ENCODE data around the gene KIF3C.
"Not testable (repeated sequence)": the region's sequence is repeated elsewhere in the genome, so short reads cannot be mapped to it uniquely, and the experiment has no call there.

The KIF3C gene

GRCh38 chr2:26011990-26012856 is 29.9 kb upstream of the KIF3C start:
- no peak overlapping the region for H3K4me3 ChIP-seq (ENCODE audit: low read depth in 1 of 2, low read length in 2 of 2)
- H3K9ac ChIP-seq (ENCODE audit: low read length), result no peak overlapping the region

DNA sequence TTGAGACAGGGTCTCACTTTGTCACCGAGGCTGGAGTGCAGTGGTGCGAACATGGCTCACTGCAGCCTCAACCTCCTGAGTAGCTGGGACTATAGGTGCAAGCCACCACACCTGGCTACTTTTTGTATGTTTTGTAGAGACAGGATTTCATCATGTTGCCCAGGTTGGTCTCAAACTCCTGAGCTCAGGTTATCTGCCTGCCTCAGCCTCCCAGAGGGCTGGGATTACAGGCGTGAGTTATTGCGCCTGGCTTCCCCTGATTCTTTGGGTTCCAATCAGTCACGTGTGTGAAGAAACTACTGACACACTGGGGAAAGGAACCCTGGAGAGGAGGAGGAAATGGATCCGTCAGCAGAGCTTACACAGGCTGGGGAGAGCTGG is 29.3 kb upstream of the KIF3C start:
- no peaks in the 10 kb centered on the region for H3K4me1 ChIP-seq (ENCODE audit: insufficient read depth, low read length)

More at GRCh38 chr2:26011990-26012856, 29.9 kb upstream of the KIF3C start:
- Histone ChIP-seq H3K27ac (ENCODE audit: low read depth, low read length) (no peak overlapping the region), H3K9me3 (ENCODE audit: low read length) (no peaks in the 10 kb centered on the region), H3K4me1 (ENCODE audit: insufficient read depth, low read length) (no peaks in the 10 kb centered on the region), H3K27me3 (ENCODE audit: control insufficient read depth in 1 of 2, insufficient read depth in 2 of 2, low read length in 2 of 2) (no peaks in the 10 kb centered on the region), H3K36me3 (ENCODE audit: insufficient read depth, low read length) (no peaks in the 10 kb centered on the region)

DNA sequence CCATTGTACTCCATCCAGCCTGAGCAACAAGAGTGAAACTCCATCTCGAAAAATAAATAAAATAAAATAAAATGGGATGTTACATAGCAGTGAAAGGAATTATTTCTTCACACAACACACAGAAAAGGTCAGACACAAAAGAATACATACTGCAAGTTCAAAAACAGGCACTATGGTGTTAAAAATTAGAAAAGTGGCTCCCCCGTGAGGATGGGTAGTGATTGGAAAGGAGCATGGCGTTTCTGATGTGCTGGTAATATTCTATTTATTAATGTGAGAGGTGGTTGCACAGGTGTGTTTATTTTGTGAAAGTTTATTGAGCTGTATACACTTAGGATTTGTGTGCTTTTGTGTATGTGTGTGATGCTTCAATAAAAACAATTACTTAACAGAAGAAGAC is 28.6 kb upstream of the KIF3C start:
- H3K9ac ChIP-seq (ENCODE audit: low read length), result no peak overlapping the region
- H3K27ac ChIP-seq (ENCODE audit: low read depth, low read length), result no peak overlapping the region
- no peaks in the 10 kb centered on the region for H3K9me3 ChIP-seq (ENCODE audit: low read length)
- no peaks in the 10 kb centered on the region for H3K36me3 ChIP-seq (ENCODE audit: insufficient read depth, low read length)
- no peaks in the 10 kb centered on the region for H3K4me1 ChIP-seq (ENCODE audit: insufficient read depth, low read length)
- no peaks in the 10 kb centered on the region for H3K27me3 ChIP-seq (ENCODE audit: control insufficient read depth in 1 of 2, insufficient read depth in 2 of 2, low read length in 2 of 2)
- no peak overlapping the region for H3K4me3 ChIP-seq (ENCODE audit: low read depth in 1 of 2, low read length in 2 of 2)

More for the DNA sequence above, 29.3 kb upstream of the KIF3C start:
- Histone ChIP-seq H3K4me3 (ENCODE audit: low read depth in 1 of 2, low read length in 2 of 2) (no peak overlapping the region), H3K27me3 (ENCODE audit: control insufficient read depth in 1 of 2, insufficient read depth in 2 of 2, low read length in 2 of 2) (no peaks in the 10 kb centered on the region), H3K36me3 (ENCODE audit: insufficient read depth, low read length) (no peaks in the 10 kb centered on the region), H3K9ac (ENCODE audit: low read length) (no peak overlapping the region), H3K9me3 (ENCODE audit: low read length) (no peaks in the 10 kb centered on the region), H3K27ac (ENCODE audit: low read depth, low read length) (no peak overlapping the region)

DNA sequence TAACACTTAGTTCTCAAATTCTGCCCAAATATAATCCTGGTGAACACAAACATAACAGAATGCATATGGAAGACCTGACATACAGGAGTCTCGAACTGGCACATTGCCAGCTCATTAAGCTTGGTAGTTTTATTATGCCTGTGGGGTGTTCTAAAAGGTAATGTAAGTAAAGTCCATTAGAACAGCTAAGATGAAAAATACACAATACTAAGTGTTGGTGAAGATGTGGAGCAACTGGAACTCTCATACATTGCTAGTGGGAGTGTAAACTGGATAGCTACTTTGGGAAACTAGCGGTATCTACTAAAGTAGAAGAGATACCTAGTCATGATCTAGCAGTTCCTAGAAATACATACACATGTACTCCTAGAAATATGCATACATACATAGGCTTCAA is 27.3 kb upstream of the KIF3C start:
- H3K36me3 ChIP-seq (ENCODE audit: insufficient read depth, low read length), result no peaks in the 10 kb centered on the region
- H3K9ac ChIP-seq (ENCODE audit: low read length), result no peak overlapping the region
- H3K27me3 ChIP-seq (ENCODE audit: control insufficient read depth in 1 of 2, insufficient read depth in 2 of 2, low read length in 2 of 2), result no peaks in the 10 kb centered on the region
- H3K4me3 ChIP-seq (ENCODE audit: low read depth in 1 of 2, low read length in 2 of 2), result no peak overlapping the region
- no peaks in the 10 kb centered on the region for H3K4me1 ChIP-seq (ENCODE audit: insufficient read depth, low read length)
- H3K27ac ChIP-seq (ENCODE audit: low read depth, low read length), result no peak overlapping the region
- H3K9me3 ChIP-seq (ENCODE audit: low read length), result no peaks in the 10 kb centered on the region

DNA sequence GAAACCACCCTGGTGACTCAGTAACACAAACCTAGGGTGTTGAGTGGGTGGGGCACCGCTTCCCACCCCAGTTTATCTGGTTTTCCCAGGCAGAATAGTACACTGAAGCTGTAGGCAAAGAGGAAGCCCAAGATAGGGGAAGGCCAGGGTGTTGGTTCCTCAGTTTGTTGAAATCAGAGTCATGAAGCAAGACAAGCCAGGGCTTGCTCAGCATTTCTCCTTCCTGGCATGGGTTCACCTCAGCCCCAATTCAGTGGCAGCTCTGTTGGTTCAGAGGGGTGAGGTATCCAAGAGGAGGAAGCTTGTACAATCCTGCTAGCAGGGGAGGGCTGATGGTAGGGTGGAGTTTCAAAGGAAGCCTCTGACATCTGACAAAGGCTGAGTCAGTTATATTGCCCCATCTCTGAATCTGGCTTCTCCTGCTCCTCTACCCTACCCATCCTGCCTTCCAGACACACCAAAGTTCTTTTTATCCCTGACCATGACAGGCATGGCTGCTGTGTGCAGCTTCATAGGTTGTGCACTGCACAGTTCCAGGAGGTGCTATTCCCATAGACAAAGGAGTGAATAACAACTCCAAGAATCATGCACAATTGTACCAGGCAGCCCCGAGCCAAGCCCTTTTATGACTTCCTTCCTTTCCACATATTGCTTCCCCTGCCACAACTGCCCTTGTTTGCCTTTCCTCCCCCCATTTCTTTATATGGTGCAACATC is 26.7 kb upstream of the KIF3C start:
- H3K9ac ChIP-seq (ENCODE audit: low read length), result no peak overlapping the region
- no peaks in the 10 kb centered on the region for H3K9me3 ChIP-seq (ENCODE audit: low read length)
- no peak overlapping the region for H3K4me3 ChIP-seq (ENCODE audit: low read depth in 1 of 2, low read length in 2 of 2)
- no peak overlapping the region for H3K27ac ChIP-seq (ENCODE audit: low read depth, low read length)
- H3K27me3 ChIP-seq (ENCODE audit: control insufficient read depth in 1 of 2, insufficient read depth in 2 of 2, low read length in 2 of 2), result no peaks in the 10 kb centered on the region
- H3K36me3 ChIP-seq (ENCODE audit: insufficient read depth, low read length), result no peaks in the 10 kb centered on the region
- H3K4me1 ChIP-seq (ENCODE audit: insufficient read depth, low read length), result no peaks in the 10 kb centered on the region

- H3K9ac ChIP-seq (ENCODE audit: low read length), result no peak overlapping the region
- H3K4me3 ChIP-seq (ENCODE audit: low read depth in 1 of 2, low read length in 2 of 2), result no peak overlapping the region
- H3K27me3 ChIP-seq (ENCODE audit: control insufficient read depth in 1 of 2, insufficient read depth in 2 of 2, low read length in 2 of 2), result no peaks in the 10 kb centered on the region
- H3K9me3 ChIP-seq (ENCODE audit: low read length), result no peaks in the 10 kb centered on the region
- H3K36me3 ChIP-seq (ENCODE audit: insufficient read depth, low read length), result no peaks in the 10 kb centered on the region
- H3K4me1 ChIP-seq (ENCODE audit: insufficient read depth, low read length), result no peaks in the 10 kb centered on the region
- H3K27ac ChIP-seq (ENCODE audit: low read depth, low read length), result no peak overlapping the region
Observed at GRCh38 chr2:26008095-26008494, 25.8 kb upstream of the KIF3C start.

DNA sequence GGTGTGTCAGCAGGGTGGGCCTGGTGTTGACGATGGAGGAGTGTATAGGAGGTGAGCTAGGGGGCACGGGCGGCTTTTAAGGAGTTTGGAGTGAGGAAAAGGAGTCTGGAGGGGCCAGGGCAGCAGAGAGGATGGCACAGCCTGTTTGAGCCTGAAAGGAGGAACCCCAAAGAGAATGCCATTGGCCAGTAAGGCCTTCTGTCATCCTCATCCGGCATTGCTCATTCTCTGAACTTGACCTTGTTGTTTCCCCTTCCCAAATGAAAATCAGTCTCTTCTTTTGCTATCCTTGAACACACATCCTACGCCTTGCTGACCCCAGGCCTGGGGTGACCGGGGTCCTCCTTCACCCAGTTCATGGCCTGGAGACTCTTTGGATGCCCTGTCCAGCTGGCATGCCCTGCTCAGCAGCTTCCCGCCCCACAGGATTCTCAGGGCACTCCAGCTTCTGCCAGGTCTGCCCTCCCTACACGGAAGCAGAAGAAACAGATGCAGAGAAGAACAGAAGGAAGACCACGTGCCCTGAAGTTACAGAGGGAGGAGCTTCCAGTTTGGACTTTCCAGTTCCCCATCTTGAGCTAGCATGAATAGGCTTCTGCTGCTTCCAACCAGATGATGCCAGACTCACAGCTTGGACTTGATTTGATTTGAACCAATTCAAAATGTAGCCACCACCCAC is 20.5 kb upstream of the KIF3C start:
- H3K27me3 ChIP-seq (ENCODE audit: control insufficient read depth in 1 of 2, insufficient read depth in 2 of 2, low read length in 2 of 2), result no peaks in the 10 kb centered on the region
- no peak overlapping the region for H3K27ac ChIP-seq (ENCODE audit: low read depth, low read length)
- no peak overlapping the region for H3K9ac ChIP-seq (ENCODE audit: low read length)
- peaks cover 26% of the 10 kb centered on the region for H3K4me1 ChIP-seq (ENCODE audit: insufficient read depth, low read length)
- no peaks in the 10 kb centered on the region for H3K36me3 ChIP-seq (ENCODE audit: insufficient read depth, low read length)
- no peaks in the 10 kb centered on the region for H3K9me3 ChIP-seq (ENCODE audit: low read length)
- H3K4me3 ChIP-seq (ENCODE audit: low read depth in 1 of 2, low read length in 2 of 2), result no peak overlapping the region

GRCh38 chr2:26001743-26002351 is 19.6 kb upstream of the KIF3C start:
- Histone ChIP-seq H3K36me3 (ENCODE audit: insufficient read depth, low read length) (no peaks in the 10 kb centered on the region), H3K27me3 (ENCODE audit: control insufficient read depth in 1 of 2, insufficient read depth in 2 of 2, low read length in 2 of 2) (no peaks in the 10 kb centered on the region), H3K4me1 (ENCODE audit: insufficient read depth, low read length) (peaks cover 26% of the 10 kb centered on the region), H3K27ac (ENCODE audit: low read depth, low read length) (peak overlapping the region; percentile 6), H3K9ac (ENCODE audit: low read length) (peak overlapping the region; percentile 18), H3K4me3 (ENCODE audit: low read depth in 1 of 2, low read length in 2 of 2) (peak overlapping the region in 1 of 2 donors; percentile 25), H3K9me3 (ENCODE audit: low read length) (no peaks in the 10 kb centered on the region)

DNA sequence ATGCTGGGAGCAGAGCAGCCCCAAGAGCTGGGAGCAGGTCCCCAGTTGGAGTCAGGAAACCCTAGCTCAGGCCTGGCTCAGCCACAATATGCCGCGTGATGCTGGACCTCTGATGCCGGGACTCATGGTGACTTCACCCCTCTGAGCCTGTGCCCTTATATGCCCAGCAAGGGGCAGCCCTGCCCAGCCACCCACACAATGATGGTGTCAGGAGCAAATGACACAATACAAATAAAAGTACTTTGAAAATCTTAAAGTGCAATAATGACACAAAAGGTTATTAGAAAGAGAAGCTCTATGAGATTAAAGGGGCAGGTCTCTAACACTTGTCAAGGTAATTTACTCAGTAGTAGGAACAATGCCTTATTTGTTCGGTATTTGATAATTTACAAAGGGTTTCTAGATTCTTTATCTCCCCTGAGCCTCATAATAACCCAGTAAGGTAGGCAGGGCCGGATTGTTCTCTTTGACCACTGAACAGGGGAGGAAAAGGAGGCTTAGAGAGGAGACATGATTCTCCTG is 18.3 kb upstream of the KIF3C start:
- Histone ChIP-seq H3K4me1 (ENCODE audit: insufficient read depth, low read length) (peaks cover 26% of the 10 kb centered on the region), H3K27ac (ENCODE audit: low read depth, low read length) (no peak overlapping the region), H3K9me3 (ENCODE audit: low read length) (no peaks in the 10 kb centered on the region), H3K4me3 (ENCODE audit: low read depth in 1 of 2, low read length in 2 of 2) (no peak overlapping the region), H3K9ac (ENCODE audit: low read length) (no peak overlapping the region), H3K36me3 (ENCODE audit: insufficient read depth, low read length) (no peaks in the 10 kb centered on the region), H3K27me3 (ENCODE audit: control insufficient read depth in 1 of 2, insufficient read depth in 2 of 2, low read length in 2 of 2) (no peaks in the 10 kb centered on the region)

GRCh38 chr2:25999406-25999805 is 17.1 kb upstream of the KIF3C start:
- not testable (repeated sequence) for H3K36me3 ChIP-seq (ENCODE audit: insufficient read depth, low read length); H3K27ac ChIP-seq (ENCODE audit: low read depth, low read length); H3K4me3 ChIP-seq (ENCODE audit: low read depth in 1 of 2, low read length in 2 of 2); H3K9ac ChIP-seq (ENCODE audit: low read length); H3K27me3 ChIP-seq (ENCODE audit: control insufficient read depth in 1 of 2, insufficient read depth in 2 of 2, low read length in 2 of 2); H3K9me3 ChIP-seq (ENCODE audit: low read length)
- H3K4me1 ChIP-seq (ENCODE audit: insufficient read depth, low read length), result peaks cover 26% of the 10 kb centered on the region

- H3K9me3 ChIP-seq (ENCODE audit: low read length); H3K27ac ChIP-seq (ENCODE audit: low read depth, low read length); H3K27me3 ChIP-seq (ENCODE audit: control insufficient read depth in 1 of 2, insufficient read depth in 2 of 2, low read length in 2 of 2); H3K36me3 ChIP-seq (ENCODE audit: insufficient read depth, low read length); H3K9ac ChIP-seq (ENCODE audit: low read length); H3K4me3 ChIP-seq (ENCODE audit: low read depth in 1 of 2, low read length in 2 of 2): not testable (repeated sequence)
- peaks cover 26% of the 10 kb centered on the region for H3K4me1 ChIP-seq (ENCODE audit: insufficient read depth, low read length)
Observed at GRCh38 chr2:25998816-25999383, 16.6 kb upstream of the KIF3C start.

All from muscle layer of colon (tissue), 2 donors.